IMR-90 (cell line): ENCODE results near the gene RGS19. TPM values are rescaled to one million over a fixed set of nuclear protein-coding genes. Genes with fewer than 3 reads are reported as not detected.

Experiments used
- ATAC-seq: fragments of 200-7000 bp; cut with Tn5 transposase; 2 replicates; pipeline ENCODE4 v1.9.1; 2020; ENCODE audit warnings: low read depth, mild to moderate bottlenecking, moderate library complexity
- BruUV-seq: library from RNA; stranded (reverse); fragments of 400-500 nt; replicated peaks from 2 replicates; lab custom pipeline; 2021; lab: Mats Ljungman, UMichigan
- CTCF ChIA-PET: fragments of 300-600 bp; formaldehyde crosslinking; extraction: SDS; loops from one replicate; lab custom pipeline; 2021; ENCODE audit warnings: antibody characterized with exemption; lab: Yijun Ruan, JAX
- POLR2A ChIA-PET: fragments of 300-600 bp; sonication (Branson Sonifier 250); formaldehyde crosslinking; loops from one replicate; lab custom pipeline; 2022; ENCODE audit warnings: antibody characterized with exemption; ENCODE audit not compliant: unreplicated experiment; lab: Charles Lee
- DNase-seq: peaks from one replicate; pipeline ENCODE4 v3.0.0; 2013
- H2AFZ ChIP-seq: replicated peaks from 2 replicates; pipeline ENCODE3; 2013; ENCODE audit warnings: low read length, mild to moderate bottlenecking; ENCODE audit not compliant: poor library complexity
- H2AK5ac ChIP-seq: 2 replicates; pipeline ENCODE4 v1.6.1; 2013; ENCODE audit warnings: low read depth, low read length, inconsistent platforms
- H2AK9ac ChIP-seq: replicated peaks from 2 replicates; pipeline ENCODE3; 2013; ENCODE audit warnings: mild to moderate bottlenecking, low read depth, low read length, moderate library complexity; ENCODE audit not compliant: poor library complexity
- H2BK120ac ChIP-seq: 2 replicates; pipeline ENCODE4 v1.6.1; 2013; ENCODE audit warnings: low read depth, low read length, inconsistent platforms
- H2BK15ac ChIP-seq: 3 replicates; pipeline ENCODE4 v1.6.1; 2013; ENCODE audit warnings: low read depth, low read length, inconsistent platforms
- H2BK20ac ChIP-seq: 2 replicates; pipeline ENCODE4 v1.6.1; 2013; ENCODE audit warnings: low read depth, mild to moderate bottlenecking, inconsistent platforms, low read length, moderate library complexity
- H2BK5ac ChIP-seq: 2 replicates; pipeline ENCODE4 v1.6.1; 2013; ENCODE audit warnings: mild to moderate bottlenecking, low read depth, low read length, inconsistent platforms; ENCODE audit not compliant: poor library complexity, severe bottlenecking
- H3K14ac ChIP-seq: replicated peaks from 2 replicates; pipeline ENCODE4 v1.6.1; 2013; ENCODE audit warnings: low read depth, low read length, inconsistent platforms
- H3K18ac ChIP-seq: 2 replicates; pipeline ENCODE4 v1.6.1; 2013; ENCODE audit warnings: low read depth, low read length, control low read depth
- H3K23ac ChIP-seq: 2 replicates; pipeline ENCODE4 v1.6.1; 2013; ENCODE audit warnings: low read depth, low read length, inconsistent platforms
- H3K27ac ChIP-seq: 2 replicates; pipeline ENCODE4 v1.5.1; 2013; ENCODE audit warnings: mild to moderate bottlenecking, control low read depth, low read length; ENCODE audit not compliant: insufficient read depth
- H3K27me3 ChIP-seq: 2 replicates; pipeline ENCODE4 v1.6.1; 2013; ENCODE audit warnings: low read length; ENCODE audit not compliant: control insufficient read depth, insufficient read depth
- H3K36me3 ChIP-seq: 2 replicates; pipeline ENCODE4 v1.6.1; 2013; ENCODE audit warnings: low read length, mixed read lengths; ENCODE audit not compliant: control insufficient read depth, insufficient read depth
- H3K4ac ChIP-seq: 2 replicates; pipeline ENCODE4 v1.6.1; 2013; ENCODE audit warnings: low read depth, low read length, inconsistent platforms
- H3K4me1 ChIP-seq: 2 replicates; pipeline ENCODE4 v1.6.1; 2013; ENCODE audit warnings: low read length, mixed read lengths; ENCODE audit not compliant: control insufficient read depth, insufficient read depth
- H3K4me2 ChIP-seq: 2 replicates; pipeline ENCODE4 v1.6.1; 2013; ENCODE audit warnings: low read depth, mild to moderate bottlenecking, control low read depth, low read length, moderate library complexity
- H3K4me3 ChIP-seq: 2 replicates; pipeline ENCODE4 v1.5.1; 2013; ENCODE audit warnings: low read depth, mild to moderate bottlenecking, control low read depth, low read length, moderate library complexity; ENCODE audit not compliant: insufficient read depth
- H3K56ac ChIP-seq: 2 replicates; pipeline ENCODE4 v1.6.1; 2013; ENCODE audit warnings: low read length, inconsistent platforms; ENCODE audit not compliant: insufficient read depth; ENCODE audit errors: extremely low read depth
- H3K79me1 ChIP-seq, 2 experiments: 2 replicates each; pipeline ENCODE4 v1.6.1; 2013; ENCODE audit warnings: low read length in 2 of 2, inconsistent platforms in 1 of 2, low read depth in 1 of 2
- H3K9ac ChIP-seq: 2 replicates; pipeline ENCODE4 v1.6.1; 2013; ENCODE audit warnings: low read depth, low read length, control low read depth
- H3K9me1 ChIP-seq: 2 replicates; pipeline ENCODE4 v1.6.1; 2013; ENCODE audit warnings: low read length, inconsistent platforms; ENCODE audit not compliant: insufficient read depth
- H3K9me3 ChIP-seq: 2 replicates; pipeline ENCODE4 v1.6.1; 2013; ENCODE audit warnings: low read length; ENCODE audit not compliant: control insufficient read depth, insufficient read depth
- H4K20me1 ChIP-seq: 2 replicates; pipeline ENCODE4 v1.6.1; 2013; ENCODE audit warnings: low read length, inconsistent platforms; ENCODE audit not compliant: insufficient read depth
- H4K5ac ChIP-seq: 2 replicates; pipeline ENCODE4 v1.6.1; 2013; ENCODE audit warnings: mild to moderate bottlenecking, low read depth, low read length, control low read depth
- H4K8ac ChIP-seq, 2 experiments: 2 replicates each; pipeline ENCODE4 v1.6.1; 2013; ENCODE audit warnings: low read depth in 2 of 2, low read length in 2 of 2, control low read depth in 1 of 2, inconsistent platforms in 1 of 2
- H4K91ac ChIP-seq: 2 replicates; pipeline ENCODE4 v1.6.1; 2013; ENCODE audit warnings: low read depth, low read length, inconsistent platforms; ENCODE audit not compliant: insufficient read depth
- BHLHE40 ChIP-seq: fragments of 150-350 bp; IDR thresholded peaks from 2 replicates; pipeline ENCODE4 v1.6.1; 2016; ENCODE audit warnings: mild to moderate bottlenecking, low read depth, low read length
- CEBPB ChIP-seq: IDR thresholded peaks from 2 replicates; pipeline ENCODE4 v1.6.1; 2012; ENCODE audit warnings: low read depth, low read length, improper control_type of control experiment
- CHD1 ChIP-seq: IDR thresholded peaks from 2 replicates; pipeline ENCODE4 v1.6.1; 2012; ENCODE audit warnings: low read depth, low read length, improper control_type of control experiment
- CTCF ChIP-seq: conservative IDR thresholded peaks from 2 replicates; pipeline ENCODE4 v1.5.1; 2012; ENCODE audit warnings: mild to moderate bottlenecking, low read depth, low read length, improper control_type of control experiment
- FOS ChIP-seq: fragments of 150-350 bp; IDR thresholded peaks from 2 replicates; pipeline ENCODE4 v1.6.1; 2016; ENCODE audit warnings: low read depth, low read length
- MAFK ChIP-seq: IDR thresholded peaks from 2 replicates; pipeline ENCODE4 v1.6.1; 2012; ENCODE audit warnings: low read depth, low read length, improper control_type of control experiment
- MXI1 ChIP-seq: IDR thresholded peaks from 2 replicates; pipeline ENCODE4 v1.6.1; 2012; ENCODE audit warnings: low read depth, mild to moderate bottlenecking, low read length, moderate library complexity, borderline replicate concordance
- NFE2L2 ChIP-seq: fragments of 150-350 bp; IDR thresholded peaks from 2 replicates; pipeline ENCODE4 v1.6.1; 2016; ENCODE audit warnings: low read depth, mild to moderate bottlenecking, low read length
- POLR2A ChIP-seq: IDR thresholded peaks from 2 replicates; pipeline ENCODE4 v1.6.1; 2012; ENCODE audit warnings: mild to moderate bottlenecking, low read depth, low read length
- RCOR1 ChIP-seq: IDR thresholded peaks from 2 replicates; pipeline ENCODE4 v1.6.1; 2012; ENCODE audit warnings: mild to moderate bottlenecking, low read length, improper control_type of control experiment; ENCODE audit not compliant: insufficient replicate concordance
- RFX5 ChIP-seq: IDR thresholded peaks from 2 replicates; pipeline ENCODE4 v1.8.0; 2012; ENCODE audit warnings: low read depth, mild to moderate bottlenecking, low read length, moderate library complexity
- SMC3 ChIP-seq: fragments of 150-350 bp; IDR thresholded peaks from 2 replicates; pipeline ENCODE4 v1.6.1; 2016; ENCODE audit warnings: low read depth, mild to moderate bottlenecking, antibody characterized with exemption, low read length, moderate library complexity
- USF2 ChIP-seq: fragments of 150-350 bp; IDR thresholded peaks from 2 replicates; pipeline ENCODE4 v1.6.1; 2017; ENCODE audit warnings: mild to moderate bottlenecking, antibody characterized with exemption, low read length, low read depth
- WGBS, 2 experiments: methylation state at CpG; one replicate each; pipeline versions ENCODE4 v1.1.5 to v1.1.7; 2013; ENCODE audit warnings: missing lambda C conversion rate in 2 of 2; ENCODE audit not compliant: insufficient read length in 1 of 2; ENCODE audit errors: extremely low coverage in 2 of 2; 5-methylcytosine and 5-hydroxymethylcytosine counted together
- dilution Hi-C: fragments of 300-500 bp; cut with HindIII; formaldehyde crosslinking; loops from one replicate; pipeline ENCODE4 v1.14.3; 2018; ENCODE audit warnings: low sequenced_read_pairs; ENCODE audit not compliant: unreplicated experiment
- in situ Hi-C: fragments of 300-500 bp; cut with MboI; formaldehyde crosslinking; loops from 3 replicates; pipeline ENCODE4 v1.14.3; 2019; ENCODE audit warnings: low sequenced_read_pairs, inconsistent platforms, mixed read lengths
- intact Hi-C: fragments of 100-400 bp; cut with micrococcal nuclease; formaldehyde crosslinking; loops from 2 replicates; pipeline ENCODE4 v1.10.0; 2022
- polyA plus RNA-seq, 3 experiments: library from polyadenylated mRNA; depleted of rRNA; stranded (reverse); fragments of >200 nt; gene quantifications; 2 replicates each; pipeline ENCODE4 v1.2.3, GENCODE V29; 2012; ENCODE audit warnings: low replicate concordance in 1 of 3
- total RNA-seq: library from RNA; depleted of rRNA; stranded (reverse); fragments of >200 nt; gene quantifications from 2 replicates; pipeline ENCODE4 v1.2.3, GENCODE V29; 2012

Gene RGS19
- total and polyA plus RNA-seq, 2 of the 4 experiments (the other 2 are of a cell fraction), result 7.7 to 17.5 TPM

- Histone ChIP-seq H3K18ac (no peak overlapping the region), H3K27me3 (peaks cover 53% of the 10 kb centered on the region), H2BK15ac (no peak overlapping the region), H3K9me1 (no peaks in the 10 kb centered on the region), H3K14ac (no peak overlapping the region), H2AK5ac (no peak overlapping the region), H3K4me3 (no peak overlapping the region), H2BK20ac (no peak overlapping the region), H2AFZ (no peak overlapping the region), H3K79me1 (no peaks in the 10 kb centered on the region), H3K4me1 (no peaks in the 10 kb centered on the region), H3K4ac (no peak overlapping the region), H3K36me3 (no peaks in the 10 kb centered on the region), H2AK9ac (no peak overlapping the region), H4K8ac (no peak overlapping the region), H3K27ac (no peak overlapping the region), H3K23ac (no peak overlapping the region), H4K91ac (no peak overlapping the region), H2BK5ac (no peak overlapping the region), H4K20me1 (no peaks in the 10 kb centered on the region), H3K4me2 (no peak overlapping the region), H3K9me3 (no peaks in the 10 kb centered on the region), H4K5ac (no peak overlapping the region), H3K9ac (no peak overlapping the region), H3K56ac (no peak overlapping the region), H2BK120ac (no peak overlapping the region)
- POLR2A ChIA-PET, result no interaction called here
- dilution Hi-C loops, result no loop called here
- no peak for TF ChIP-seq SMC3
- TF ChIP-seq FOS, result no peak
- TF ChIP-seq MXI1, result no peak
- no peak for TF ChIP-seq RCOR1
- TF ChIP-seq USF2, result no peak
- TF ChIP-seq CHD1, result no peak
- no peak for TF ChIP-seq BHLHE40
- no peak for TF ChIP-seq POLR2A
- TF ChIP-seq MAFK, result no peak
- TF ChIP-seq CEBPB, result no peak
- TF ChIP-seq CTCF, result no peak
- TF ChIP-seq RFX5, result no peak
- no peak for TF ChIP-seq NFE2L2
- DNase-seq (no peak), ATAC-seq (no peak)
- 88% methylated on average over 27 of the region's 39 CpGs; no CpG with 5 or more reads in 1 of the 2 experiments for WGBS, 2 experiments
- CTCF ChIA-PET, result no interaction called here
- in situ Hi-C loops, result no loop called here
- intact Hi-C loops, result no loop called here
- no TSS peak for BruUV-seq
Measured at GRCh38 chr20:64105846-64106434, 26.6 kb upstream of the RGS19 start.
